Left ventricle myocardium inferior (tissue), 1 donor: Measurements from ENCODE around the gene PAX5. TPM values are rescaled to one million over a fixed set of nuclear protein-coding genes. Genes with fewer than 3 reads are reported as not detected.

ENCODE experiments used
- DNase-seq: peaks from one replicate; pipeline ENCODE4 v3.0.0-alpha.2; 2020
- H3K27ac ChIP-seq: fragments of 200-600 bp; replicated peaks from 2 replicates; pipeline ENCODE4 v1.8.0; 2021
- H3K27me3 ChIP-seq: fragments of 200-600 bp; 2 replicates; pipeline ENCODE4 v1.8.0; 2021; ENCODE audit warnings: low read depth
- H3K36me3 ChIP-seq: fragments of 200-600 bp; 2 replicates; pipeline ENCODE4 v1.8.0; 2021
- H3K4me1 ChIP-seq: fragments of 200-600 bp; 2 replicates; pipeline ENCODE4 v1.8.0; 2021
- H3K4me3 ChIP-seq: fragments of 200-600 bp; 2 replicates; pipeline ENCODE4 v1.8.0; 2021; ENCODE audit warnings: mild to moderate bottlenecking, moderate library complexity
- H3K9me3 ChIP-seq: fragments of 200-600 bp; replicated peaks from 2 replicates; pipeline ENCODE4 v1.8.0; 2021
- CTCF ChIP-seq: fragments of 200-600 bp; IDR thresholded peaks from 2 replicates; pipeline ENCODE4 v1.8.0; 2021; ENCODE audit warnings: antibody characterized with exemption, mild to moderate bottlenecking, borderline replicate concordance
- intact Hi-C: fragments of 100-400 bp; cut with micrococcal nuclease; formaldehyde crosslinking; loops from one replicate; pipeline ENCODE4 v1.11.0; 2022
- total RNA-seq: library from RNA; stranded (reverse); fragmentation: NEBNext Ultra II Directional; extraction: Animal tissue kit (Norgen Biotek cat#: 25700); gene quantifications from one replicate; pipeline ENCODE4 v1.2.1, GENCODE V29; 2021
- donor health status: DM: no; HTN: yes; CAD: no; lungs with severe emphysema.

Gene PAX5
- total RNA-seq, 1 donor from 2014 or later, result not detected

DNA sequence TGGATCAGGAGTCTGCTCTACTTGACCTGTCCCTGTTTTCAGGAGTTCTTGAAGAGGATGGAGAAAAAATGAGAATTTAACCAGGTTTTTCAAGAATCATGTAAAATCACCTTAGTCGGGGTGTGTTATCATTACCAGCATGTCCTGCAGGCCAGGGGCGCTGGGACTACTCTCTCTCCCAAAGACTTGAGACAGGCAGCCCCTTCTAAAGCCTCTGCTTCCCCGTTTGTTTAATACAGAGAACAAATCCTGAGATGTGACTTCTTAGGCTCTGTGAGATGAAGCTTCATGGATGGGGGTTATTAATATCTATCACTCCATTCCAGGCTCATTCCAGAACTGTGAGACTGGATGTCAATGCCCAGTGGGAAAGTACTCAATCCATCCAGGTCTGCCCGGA is 3.0 kb downstream of the PAX5 start:
- H3K4me3 ChIP-seq, result no peak overlapping the region
- H3K27ac ChIP-seq, result no peak overlapping the region
- intact Hi-C loops, result no loop called here
- H3K27me3 ChIP-seq, result peaks cover 100% of the 10 kb centered on the region
- no peaks in the 10 kb centered on the region for H3K9me3 ChIP-seq
- H3K36me3 ChIP-seq, result no peaks in the 10 kb centered on the region
- DNase-seq, result no peak
- peaks cover 66% of the 10 kb centered on the region for H3K4me1 ChIP-seq
- no peak for TF ChIP-seq CTCF

GRCh38 chr9:37030611-37030939 is 3.5 kb downstream of the PAX5 start:
- Histone ChIP-seq H3K4me3 (no peak overlapping the region), H3K36me3 (no peaks in the 10 kb centered on the region), H3K27ac (no peak overlapping the region), H3K9me3 (no peaks in the 10 kb centered on the region), H3K4me1 (peaks cover 66% of the 10 kb centered on the region), H3K27me3 (peaks cover 100% of the 10 kb centered on the region)
- DNase-seq, result no peak
- no peak for TF ChIP-seq CTCF
- intact Hi-C loops, result no loop called here

DNA sequence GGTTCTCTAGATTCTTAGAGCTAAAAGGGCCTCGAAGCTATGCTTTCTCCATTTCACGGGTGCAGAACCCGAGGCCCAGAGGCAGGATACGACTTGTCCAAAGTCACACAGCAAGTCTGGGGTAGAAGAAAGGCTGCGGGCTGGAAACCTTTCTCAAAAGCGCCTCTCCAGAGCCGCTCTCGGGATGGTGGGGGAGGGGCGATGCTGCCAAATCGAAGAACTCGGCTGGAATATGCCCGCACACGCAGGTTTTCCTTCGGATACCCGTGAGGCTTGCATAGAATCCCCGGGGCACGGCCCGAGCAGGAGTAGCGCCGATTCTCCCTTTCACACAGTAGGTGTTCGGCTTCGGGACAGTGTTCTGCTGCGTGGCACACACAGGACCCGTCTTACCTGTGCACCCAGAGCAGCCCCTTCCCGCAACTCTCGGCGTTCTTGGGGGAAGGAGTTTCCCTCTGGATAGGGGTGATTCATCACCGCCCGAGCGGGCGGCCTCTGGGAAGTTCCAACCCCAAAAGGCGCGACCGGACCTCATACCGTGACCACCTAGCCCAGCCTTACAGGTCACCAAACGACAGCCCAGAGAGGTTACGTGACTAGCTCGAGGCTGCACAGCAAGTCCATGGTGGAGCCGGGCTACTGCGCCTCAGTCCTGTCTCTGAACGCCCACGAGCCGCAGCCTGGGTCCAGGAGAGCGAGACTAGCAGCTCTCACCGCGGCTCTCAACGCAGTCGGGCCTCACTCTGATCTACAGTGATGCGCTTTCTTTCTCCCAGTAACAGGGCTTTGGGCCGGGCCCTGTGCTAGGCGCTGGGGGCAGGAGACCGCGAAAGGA is 4.1 kb downstream of the PAX5 start:
- DNase-seq, result no peak
- peaks cover 66% of the 10 kb centered on the region for H3K4me1 ChIP-seq
- H3K27me3 ChIP-seq, result peaks cover 100% of the 10 kb centered on the region
- no peaks in the 10 kb centered on the region for H3K9me3 ChIP-seq
- no peaks in the 10 kb centered on the region for H3K36me3 ChIP-seq
- intact Hi-C loops, result no loop called here
- H3K27ac ChIP-seq, result no peak overlapping the region
- TF ChIP-seq CTCF, result no peak
- H3K4me3 ChIP-seq, result peak overlapping the region; percentile 9

- no peak for TF ChIP-seq CTCF
Measured at GRCh38 chr9:37029304-37029775, 4.7 kb downstream of the PAX5 start.

GRCh38 chr9:37028420-37029031 is 5.5 kb downstream of the PAX5 start:
- Histone ChIP-seq H3K36me3 (no peaks in the 10 kb centered on the region), H3K27me3 (peaks cover 100% of the 10 kb centered on the region), H3K9me3 (no peaks in the 10 kb centered on the region), H3K4me3 (no peak overlapping the region), H3K4me1 (peaks cover 58% of the 10 kb centered on the region), H3K27ac (no peak overlapping the region)
- no peak for TF ChIP-seq CTCF
- intact Hi-C loops, result no loop called here
- DNase-seq, result no peak

More at GRCh38 chr9:37029304-37029775, 4.7 kb downstream of the PAX5 start:
- H3K27ac ChIP-seq, result no peak overlapping the region
- peaks cover 66% of the 10 kb centered on the region for H3K4me1 ChIP-seq
- peak overlapping the region; percentile 9 for H3K4me3 ChIP-seq
- H3K27me3 ChIP-seq, result peaks cover 100% of the 10 kb centered on the region
- no peaks in the 10 kb centered on the region for H3K36me3 ChIP-seq
- intact Hi-C loops, result no loop called here
- DNase-seq, result no peak
- H3K9me3 ChIP-seq, result no peaks in the 10 kb centered on the region
